Measurements from ENCODE around the gene CCDC83.

DNA sequence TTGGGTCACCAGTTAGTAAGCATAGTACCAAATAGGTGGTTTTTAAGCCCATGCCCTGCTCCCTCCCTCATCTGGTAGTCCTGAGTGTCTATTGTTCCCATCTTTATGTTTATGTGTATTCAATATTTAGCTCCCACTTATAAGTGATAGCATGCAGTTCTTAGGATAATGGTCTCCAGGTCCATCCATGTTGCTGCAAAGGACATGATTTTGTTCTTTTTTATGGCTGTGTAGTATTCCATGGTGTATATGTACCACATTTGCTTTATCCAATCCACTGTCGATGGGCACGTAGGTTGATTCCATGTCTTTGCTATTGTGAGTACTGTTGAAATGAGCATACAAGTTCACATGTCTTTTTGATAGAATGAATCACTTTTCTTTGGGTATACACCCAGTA is 26.0 kb upstream of the CCDC83 start:
- TF ChIP-seq POLR2A (IDR thresholded peaks at IDR 0.05; ENCODE audit: extremely low read depth, insufficient read length) (no peak), MYC (IDR thresholded peaks at IDR 0.05; ENCODE audit: low read depth, low read length) (no peak)
- TF ChIP-seq, protein P1, sequence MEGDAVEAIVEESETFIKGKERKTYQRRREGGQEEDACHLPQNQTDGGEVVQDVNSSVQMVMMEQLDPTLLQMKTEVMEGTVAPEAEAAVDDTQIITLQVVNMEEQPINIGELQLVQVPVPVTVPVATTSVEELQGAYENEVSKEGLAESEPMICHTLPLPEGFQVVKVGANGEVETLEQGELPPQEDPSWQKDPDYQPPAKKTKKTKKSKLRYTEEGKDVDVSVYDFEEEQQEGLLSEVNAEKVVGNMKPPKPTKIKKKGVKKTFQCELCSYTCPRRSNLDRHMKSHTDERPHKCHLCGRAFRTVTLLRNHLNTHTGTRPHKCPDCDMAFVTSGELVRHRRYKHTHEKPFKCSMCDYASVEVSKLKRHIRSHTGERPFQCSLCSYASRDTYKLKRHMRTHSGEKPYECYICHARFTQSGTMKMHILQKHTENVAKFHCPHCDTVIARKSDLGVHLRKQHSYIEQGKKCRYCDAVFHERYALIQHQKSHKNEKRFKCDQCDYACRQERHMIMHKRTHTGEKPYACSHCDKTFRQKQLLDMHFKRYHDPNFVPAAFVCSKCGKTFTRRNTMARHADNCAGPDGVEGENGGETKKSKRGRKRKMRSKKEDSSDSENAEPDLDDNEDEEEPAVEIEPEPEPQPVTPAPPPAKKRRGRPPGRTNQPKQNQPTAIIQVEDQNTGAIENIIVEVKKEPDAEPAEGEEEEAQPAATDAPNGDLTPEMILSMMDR (IDR thresholded peaks at IDR 0.05; ENCODE audit: low read depth, low read length): no peak
- TF ChIP-seq, protein P2, sequence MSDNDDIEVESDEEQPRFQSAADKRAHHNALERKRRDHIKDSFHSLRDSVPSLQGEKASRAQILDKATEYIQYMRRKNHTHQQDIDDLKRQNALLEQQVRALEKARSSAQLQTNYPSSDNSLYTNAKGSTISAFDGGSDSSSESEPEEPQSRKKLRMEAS (IDR thresholded peaks at IDR 0.05; ENCODE audit: low read depth, low read length): no peak
